Stimulated activated CD4-positive, alpha-beta T cell treated with anti-CD3 and anti-CD28 coated beads, Interleukin-1b, Interleukin-23, amount 100 ng/mL, for 1 hour (primary cell): ENCODE data around the gene ANKRD11.
A peak's percentile ranks its signal among the peaks of the same experiment; 100 is the strongest.

ENCODE experiments used
- DNase-seq, 2 donors: peaks; one replicate each; pipeline ENCODE4 v3.0.0-alpha.2; 2020; ENCODE audit warnings: low read depth in 2 of 2

The ANKRD11 gene

GRCh38 chr16:89506791-89507191 lies 16.4 kb upstream of the ANKRD11 start:
- DNase-seq, result no peak

GRCh38 chr16:89506113-89506504 lies 15.7 kb upstream of the ANKRD11 start:
- DNase-seq, result no peak

- peak; percentile 72 to 73 for DNase-seq
Observed at GRCh38 chr16:89505204-89506112, 15.1 kb upstream of the ANKRD11 start.

- DNase-seq, result no peak
Observed at GRCh38 chr16:89504091-89504490, 13.7 kb upstream of the ANKRD11 start.

- DNase-seq, result no peak
Observed at GRCh38 chr16:89502081-89502843, 11.9 kb upstream of the ANKRD11 start.

- no peak for DNase-seq
Observed at GRCh38 chr16:89499767-89500166, 9.4 kb upstream of the ANKRD11 start.

- no peak for DNase-seq
Observed at GRCh38 chr16:89498839-89499238, 8.5 kb upstream of the ANKRD11 start.

- no peak for DNase-seq
Observed at GRCh38 chr16:89495121-89495520, 4.8 kb upstream of the ANKRD11 start.

- DNase-seq, result no peak
Observed at GRCh38 chr16:89493776-89494175, 3.4 kb upstream of the ANKRD11 start.

GRCh38 chr16:89491974-89492687 lies 1.8 kb upstream of the ANKRD11 start:
- DNase-seq, result no peak

- DNase-seq, result no peak
Observed at GRCh38 chr16:89491238-89491869, 993 bp upstream of the ANKRD11 start.

GRCh38 chr16:89489898-89490438 lies 393 bp downstream of the ANKRD11 start:
- no peak for DNase-seq

GRCh38 chr16:89489040-89489897 lies 1.1 kb downstream of the ANKRD11 start:
- peak; percentile 61 for DNase-seq

- no peak for DNase-seq
Observed at GRCh38 chr16:89485701-89486246, 4.6 kb downstream of the ANKRD11 start.

GRCh38 chr16:89484923-89485679 lies 5.3 kb downstream of the ANKRD11 start:
- DNase-seq, result no peak

- DNase-seq, result no peak
Observed at GRCh38 chr16:89484041-89484501, 6.3 kb downstream of the ANKRD11 start.

- DNase-seq, result no peak
Observed at GRCh38 chr16:89482817-89483205, 7.5 kb downstream of the ANKRD11 start.

GRCh38 chr16:89482150-89482816 lies 8.1 kb downstream of the ANKRD11 start:
- no peak for DNase-seq
